H1 (cell line): Measurements from ENCODE around the gene FBXO45. TPM values are rescaled to one million over a fixed set of nuclear protein-coding genes. Genes with fewer than 3 reads are reported as not detected.

Experiments used
- CTCF ChIA-PET: fragments of 300-600 bp; sonication (Branson Sonifier 250); formaldehyde crosslinking; loops from one replicate; lab custom pipeline; 2021; ENCODE audit not compliant: partially characterized antibody; lab: Charles Lee
- POLR2A ChIA-PET: fragments of 300-600 bp; sonication (Branson Sonifier 250); formaldehyde crosslinking; loops from one replicate; lab custom pipeline; 2021; ENCODE audit warnings: inconsistent platforms; ENCODE audit not compliant: partially characterized antibody; lab: Charles Lee
- DNase-seq, 2 experiments: peaks; one replicate each; pipeline versions ENCODE4 v3.0.0 to v3.0.0-alpha.2; 2010 to 2022; ENCODE audit warnings: low spot score in 2 of 2, low read depth in 1 of 2, mixed read lengths in 1 of 2
- FAIRE-seq: peaks from 2 replicates; lab custom pipeline; 2011; peaks lifted over from hg19 to GRCh38; lab: Jason Lieb, UNC
- H2AFZ ChIP-seq: 2 replicates; pipeline ENCODE4 v1.8.1; 2012; ENCODE audit warnings: low read length, inconsistent platforms
- H2AK5ac ChIP-seq: 2 replicates; pipeline ENCODE4 v1.6.1; 2013; ENCODE audit warnings: low read depth, low read length
- H2BK120ac ChIP-seq: replicated peaks from 2 replicates; pipeline ENCODE3; 2013; ENCODE audit warnings: low read depth, low read length, inconsistent platforms
- H2BK12ac ChIP-seq: 2 replicates; pipeline ENCODE4 v1.6.1; 2013; ENCODE audit warnings: low read depth, low read length
- H2BK15ac ChIP-seq: 2 replicates; pipeline ENCODE4 v1.6.1; 2013; ENCODE audit warnings: low read length
- H2BK20ac ChIP-seq: 2 replicates; pipeline ENCODE4 v1.6.1; 2013; ENCODE audit warnings: low read length
- H2BK5ac ChIP-seq: 2 replicates; pipeline ENCODE4 v1.6.1; 2013; ENCODE audit warnings: low read depth, low read length
- H3K14ac ChIP-seq: 2 replicates; pipeline ENCODE4 v1.6.1; 2013; ENCODE audit warnings: inconsistent platforms; ENCODE audit not compliant: insufficient read length
- H3K18ac ChIP-seq: 2 replicates; pipeline ENCODE4 v1.6.1; 2013; ENCODE audit warnings: low read length; ENCODE audit errors: extremely low read depth
- H3K23ac ChIP-seq: 2 replicates; pipeline ENCODE4 v1.6.1; 2013; ENCODE audit warnings: inconsistent platforms; ENCODE audit not compliant: insufficient read length
- H3K23me2 ChIP-seq: 2 replicates; pipeline ENCODE4 v1.6.1; 2013; ENCODE audit warnings: low read depth, low read length
- H3K27ac ChIP-seq: 2 replicates; pipeline ENCODE4 v1.6.1; 2011; ENCODE audit warnings: low read depth, low read length, inconsistent platforms
- H3K27me3 ChIP-seq, 4 experiments: replicated peaks in 1 of 4; 1 replicate in 1 of 4; 2 replicates in 3 of 4; pipeline versions ENCODE4 v1.6.1 to v1.8.1; 2011 to 2013; ENCODE audit warnings: low read length in 3 of 4, mild to moderate bottlenecking in 3 of 4, inconsistent platforms in 2 of 4, mixed read lengths in 2 of 4, moderate library complexity in 1 of 4; ENCODE audit not compliant: control insufficient read depth in 3 of 4, insufficient read depth in 3 of 4; ENCODE audit errors: extremely low read depth in 1 of 4
- H3K36me3 ChIP-seq, 4 experiments: 2 replicates each; pipeline versions ENCODE4 v1.6.1 to v1.8.1; 2011 to 2013; ENCODE audit warnings: mild to moderate bottlenecking in 4 of 4, low read length in 3 of 4, moderate library complexity in 2 of 4, control low read depth in 1 of 4, inconsistent platforms in 1 of 4; ENCODE audit not compliant: insufficient read depth in 4 of 4, control insufficient read depth in 2 of 4
- H3K4ac ChIP-seq: replicated peaks from 2 replicates; pipeline ENCODE3; 2013; ENCODE audit warnings: low read length, low read depth, mixed read lengths, inconsistent platforms; ENCODE audit not compliant: insufficient read length
- H3K4me1 ChIP-seq, 4 experiments: replicated peaks in 1 of 4; 1 replicate in 1 of 4; 2 replicates in 3 of 4; pipeline versions ENCODE4 v1.6.1 to v1.8.1; 2011 to 2013; ENCODE audit warnings: low read length in 3 of 4, inconsistent platforms in 2 of 4, mixed read lengths in 1 of 4; ENCODE audit not compliant: insufficient read depth in 4 of 4, control insufficient read depth in 3 of 4
- H3K4me2 ChIP-seq, 2 experiments: 2 replicates each; pipeline versions ENCODE4 v1.6.1 to v1.8.1; 2011 to 2013; ENCODE audit warnings: low read depth in 2 of 2, low read length in 2 of 2, control low read depth in 1 of 2, inconsistent platforms in 1 of 2, mild to moderate bottlenecking in 1 of 2; ENCODE audit not compliant: insufficient read depth in 1 of 2
- H3K4me3 ChIP-seq, 4 experiments: fragments of 200-600, 300-600 bp in 1 of 4; sonication (generic), shearing (Covaris generic), sonication (Bioruptor Twin) in 1 of 4; 2 replicates each; pipeline versions ENCODE4 v1.5.1 to v1.8.1; 2011 to 2016; ENCODE audit warnings: low read length in 4 of 4, low read depth in 3 of 4, control low read depth in 2 of 4, inconsistent platforms in 2 of 4, mild to moderate bottlenecking in 2 of 4, mixed read lengths in 1 of 4, moderate library complexity in 1 of 4; ENCODE audit not compliant: insufficient read depth in 2 of 4; ENCODE audit errors: extremely low read depth in 1 of 4
- H3K56ac ChIP-seq: replicated peaks from 2 replicates; pipeline ENCODE3; 2013; ENCODE audit warnings: low read depth, mild to moderate bottlenecking, mixed read lengths, low read length, inconsistent platforms; ENCODE audit not compliant: insufficient read length
- H3K79me1 ChIP-seq: 2 replicates; pipeline ENCODE4 v1.6.1; 2013; ENCODE audit warnings: low read depth, low read length, control low read depth
- H3K79me2 ChIP-seq, 2 experiments: 2 replicates each; pipeline versions ENCODE4 v1.6.1 to v1.8.1; 2012 to 2013; ENCODE audit warnings: low read length in 2 of 2, mild to moderate bottlenecking in 2 of 2, inconsistent platforms in 1 of 2; ENCODE audit not compliant: insufficient read depth in 2 of 2, control insufficient read depth in 1 of 2
- H3K9ac ChIP-seq, 4 experiments: replicated peaks in 1 of 4; 1 replicate in 1 of 4; 2 replicates in 3 of 4; pipeline versions ENCODE4 v1.6.1 to v1.8.1; 2011 to 2013; ENCODE audit warnings: low read depth in 3 of 4, low read length in 3 of 4, control low read depth in 2 of 4, mild to moderate bottlenecking in 2 of 4, moderate library complexity in 2 of 4, inconsistent platforms in 1 of 4; ENCODE audit errors: extremely low read depth in 1 of 4
- H3K9me3 ChIP-seq, 2 experiments: 2 replicates each; pipeline versions ENCODE4 v1.6.1 to v1.8.1; 2012 to 2013; ENCODE audit warnings: mild to moderate bottlenecking in 2 of 2, moderate library complexity in 2 of 2, control low read depth in 1 of 2, inconsistent platforms in 1 of 2, low read depth in 1 of 2, low read length in 1 of 2, mixed read lengths in 1 of 2; ENCODE audit not compliant: insufficient read depth in 2 of 2
- H4K20me1 ChIP-seq, 2 experiments: replicated peaks in 1 of 2; 2 replicates each; pipeline versions ENCODE3 to v1.8.1; 2011 to 2013; ENCODE audit warnings: inconsistent platforms in 2 of 2, low read length in 2 of 2, mild to moderate bottlenecking in 1 of 2; ENCODE audit not compliant: insufficient read depth in 2 of 2, control insufficient read depth in 1 of 2
- H4K5ac ChIP-seq: 2 replicates; pipeline ENCODE4 v1.6.1; 2013; ENCODE audit warnings: low read length, low read depth, mixed read lengths, inconsistent platforms; ENCODE audit not compliant: insufficient read length
- H4K8ac ChIP-seq: 2 replicates; pipeline ENCODE4 v1.8.0; 2013; ENCODE audit warnings: mild to moderate bottlenecking, moderate library complexity, low read length, inconsistent platforms; ENCODE audit not compliant: insufficient read depth; ENCODE audit errors: extremely low read depth
- H4K91ac ChIP-seq: replicated peaks from 2 replicates; pipeline ENCODE3; 2013; ENCODE audit warnings: low read length, mixed read lengths, inconsistent platforms; ENCODE audit not compliant: insufficient read length
- CEBPB ChIP-seq: IDR thresholded peaks from 2 replicates; pipeline ENCODE4 v1.6.1; 2012; ENCODE audit warnings: low read depth, low read length
- CHD1 ChIP-seq: IDR thresholded peaks from 2 replicates; pipeline ENCODE4 v1.6.1; 2012; ENCODE audit warnings: low read depth, low read length, improper control_type of control experiment
- CHD2 ChIP-seq: IDR thresholded peaks from 2 replicates; pipeline ENCODE4 v1.6.1; 2012; ENCODE audit warnings: low read length, improper control_type of control experiment
- MAFK ChIP-seq: IDR thresholded peaks from 2 replicates; pipeline ENCODE4 v1.6.1; 2012; ENCODE audit warnings: low read depth, mild to moderate bottlenecking, improper control_type of control experiment, low read length
- POU5F1 ChIP-seq: IDR thresholded peaks from 2 replicates; pipeline ENCODE4 v1.6.1; 2011; ENCODE audit warnings: low read depth, mild to moderate bottlenecking, low read length, moderate library complexity
- RFX5 ChIP-seq: IDR thresholded peaks from 2 replicates; pipeline ENCODE4 v1.6.1; 2011; ENCODE audit warnings: low read depth, low read length, improper control_type of control experiment, borderline replicate concordance
- SAP30 ChIP-seq: fragments of 300-600 bp; sonication (generic); IDR thresholded peaks from 2 replicates; pipeline ENCODE4 v1.7.1; 2012; ENCODE audit warnings: low read length, moderate library complexity, mild to moderate bottlenecking, inconsistent platforms; ENCODE audit not compliant: insufficient read depth, insufficient replicate concordance
- SIN3A ChIP-seq, 2 experiments: IDR thresholded peaks in 1 of 2; conservative IDR thresholded peaks in 1 of 2; 2 replicates each; pipeline ENCODE4 v1.6.1; 2011 to 2012; ENCODE audit warnings: low read length in 2 of 2, improper control_type of control experiment in 1 of 2, low read depth in 1 of 2, mild to moderate bottlenecking in 1 of 2
- TCF12 ChIP-seq: IDR thresholded peaks from 2 replicates; pipeline ENCODE4 v1.6.1; 2011; ENCODE audit warnings: low read depth, mild to moderate bottlenecking, low read length
- WGBS, 2 experiments: shearing (Covaris generic) in 1 of 2; methylation state at CpG; one replicate each; pipeline versions ENCODE4 v1.1.6 to v1.1.7; 2013 to 2015; ENCODE audit warnings: low lambda C conversion rate in 2 of 2, mixed read lengths in 2 of 2, inconsistent platforms in 1 of 2, low coverage in 1 of 2, missing lambda C conversion rate in 1 of 2; ENCODE audit not compliant: insufficient replicate concordance in 2 of 2, insufficient coverage in 1 of 2, insufficient read length in 1 of 2; ENCODE audit errors: extremely low coverage in 1 of 2, missing lambda C conversion rate in 1 of 2; 5-methylcytosine and 5-hydroxymethylcytosine counted together
- polyA plus RNA-seq, 7 experiments: library from polyadenylated mRNA; depleted of rRNA in 3 of 7; stranded (reverse) in 5 of 7; unstranded in 2 of 7; fragments of >200 nt in 5 of 7; fragments of 200-250 nt in 2 of 7; gene quantifications; 1 replicate in 5 of 7; 2 replicates in 1 of 7; 4 replicates in 1 of 7; pipeline versions ENCODE4 v1.2.1 to v1.2.3, GENCODE V29; 2011 to 2013; ENCODE audit warnings: missing spikeins in 2 of 7, mixed read lengths in 2 of 7
- total RNA-seq: library from RNA; stranded (reverse); fragmentation: NEBNext Ultra II Directional; extraction: Animal tissue kit (Norgen Biotek cat#: 25700); gene quantifications from 2 replicates; pipeline ENCODE4 v1.2.1, GENCODE V29; 2021
- TF ChIP-seq, protein P1 (sequence below): IDR thresholded peaks from 2 replicates; pipeline ENCODE4 v1.6.1; 2011; ENCODE audit warnings: low read depth, mild to moderate bottlenecking, low read length; ENCODE audit not compliant: insufficient read depth

FBXO45 gene
- total and polyA plus RNA-seq, 2 of the 8 experiments (the other 6 are each of a cell fraction or from before 2014, with no cell fraction given) = 5.2 to 19.4 TPM

DNA sequence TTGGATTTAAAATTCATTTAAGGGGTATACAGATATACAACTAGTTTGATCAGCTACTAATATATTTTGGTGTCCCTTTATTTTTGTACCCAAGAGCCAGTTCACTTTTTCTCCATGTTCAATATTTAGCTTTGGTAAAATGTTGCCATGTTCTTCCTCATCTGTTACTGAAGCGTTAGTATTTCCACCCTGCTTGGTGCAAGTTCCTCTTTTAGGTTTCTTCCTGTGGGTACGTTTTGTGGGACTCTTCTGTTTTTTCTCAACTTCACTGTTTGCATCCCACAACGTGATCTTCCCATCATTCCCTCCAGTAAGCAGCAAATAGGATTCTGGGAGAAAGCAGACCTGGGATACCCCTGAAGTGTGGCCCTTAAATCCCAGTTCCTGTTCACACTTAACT, 14.3 kb upstream of the FBXO45 start:
- peaks cover 5 to 8% of the 10 kb centered on the region in 2 experiments for H3K9me3 ChIP-seq
- no peak overlapping the region for H3K4me2 ChIP-seq
- no peak overlapping the region for H2BK5ac ChIP-seq
- no peak overlapping the region for H4K5ac ChIP-seq
- H3K27ac ChIP-seq = no peak overlapping the region
- H3K23ac ChIP-seq = no peak overlapping the region
- no peak overlapping the region for H3K56ac ChIP-seq
- H3K14ac ChIP-seq = no peak overlapping the region
- no peak overlapping the region for H4K8ac ChIP-seq
- H4K20me1 ChIP-seq = peaks cover 0 to 3% of the 10 kb centered on the region in 2 experiments
- no peak overlapping the region for H2BK15ac ChIP-seq
- no peak overlapping the region for H3K4ac ChIP-seq
- no peaks in the 10 kb centered on the region for H3K27me3 ChIP-seq
- no peak overlapping the region for H4K91ac ChIP-seq
- no peak overlapping the region for H2BK120ac ChIP-seq
- H2AK5ac ChIP-seq = no peak overlapping the region
- no peak overlapping the region for H2AFZ ChIP-seq
- H2BK12ac ChIP-seq = no peak overlapping the region
- POLR2A ChIA-PET = no interaction called here
- no peak for FAIRE-seq
- no peaks in the 10 kb centered on the region for H3K79me1 ChIP-seq
- 91% methylated on average over 3 of the region's 3 CpGs; no CpG with 5 or more reads in 1 of the 2 experiments for WGBS, 2 experiments
- H2BK20ac ChIP-seq = no peak overlapping the region
- H3K9ac ChIP-seq = no peak overlapping the region
- DNase-seq = no peak
- peaks cover 0 to 10% (median 1%) of the 10 kb centered on the region in 4 experiments; a peak in 4 of 8 replicates for H3K36me3 ChIP-seq
- CTCF ChIA-PET = interaction anchor here (2.1 to 4.7 kb wide), 2 partner anchors 16 to 26 kb away, joined by 6 to 19 read pairs; no protein-coding TSS in a partner anchor
- H3K4me3 ChIP-seq = no peak overlapping the region
- H3K79me2 ChIP-seq = no peaks in the 10 kb centered on the region
- no peaks in the 10 kb centered on the region for H3K23me2 ChIP-seq
- H3K18ac ChIP-seq = no peak overlapping the region
- H3K4me1 ChIP-seq = no peaks in the 10 kb centered on the region
- TF ChIP-seq CHD1 (no peak), SIN3A (conservative IDR thresholded peaks at IDR 0.05 in 1 of 2, IDR thresholded peaks at IDR 0.05 in 1 of 2; ENCODE audit: low read depth in 1 of 2, low read length in 2 of 2) (no peak), SAP30 (no peak), CHD2 (no peak), CEBPB (no peak), POU5F1 (no peak), TCF12 (no peak), MAFK (no peak), RFX5 (no peak)
- TF ChIP-seq, protein P1, sequence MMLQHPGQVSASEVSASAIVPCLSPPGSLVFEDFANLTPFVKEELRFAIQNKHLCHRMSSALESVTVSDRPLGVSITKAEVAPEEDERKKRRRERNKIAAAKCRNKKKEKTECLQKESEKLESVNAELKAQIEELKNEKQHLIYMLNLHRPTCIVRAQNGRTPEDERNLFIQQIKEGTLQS = no peak
